Measurements from ENCODE around the gene EXOC3L1. TPM values are rescaled to one million over a fixed set of nuclear protein-coding genes. Genes with fewer than 3 reads are reported as not detected.

The EXOC3L1 gene
- 0.90 TPM for polyA plus RNA-seq (2013, experiment 1 of 2)
- 1.1 TPM for polyA plus RNA-seq (2013, experiment 2 of 2)

GRCh38 chr16:67190041-67190440 is at the start of gene EXOC3L1:
Gene EXOC3L1, minus strand, starts transcription at chr16:67190136. Its CDS starts 460 bp downstream, at chr16:67189676.
- Histone ChIP-seq H3K4me3 (ENCODE audit: low read length) (no peak within 1 kb of the TSS), H3K27ac (ENCODE audit: low read depth, low read length) (no peak within 1 kb of the TSS), H3K36me3 (ENCODE audit: insufficient read depth, low read length) (peaks cover 20% of the 10 kb centered on the region), H3K9me3 (ENCODE audit: insufficient read depth, low read depth, low read length) (no peaks in the 10 kb centered on the region), H3K27me3 (ENCODE audit: insufficient read depth, low read length) (peaks cover 18% of the 10 kb centered on the region), H3K9ac (ENCODE audit: low read depth, low read length) (no peak within 1 kb of the TSS), H3K4me1 (ENCODE audit: insufficient read depth, low read length) (peaks cover 11% of the 10 kb centered on the region; the same call in 1 of the 2 replicates)
- WGBS: 60% methylated on average over 6 of the region's 6 CpGs

GRCh38 chr16:67238806-67239470 is 49.0 kb upstream of the EXOC3L1 start:
- no peak overlapping the region for H3K27ac ChIP-seq (ENCODE audit: low read depth, low read length)
- H3K36me3 ChIP-seq (ENCODE audit: insufficient read depth, low read length): peaks cover 52% of the 10 kb centered on the region
- 95% methylated on average over 9 of the region's 9 CpGs for WGBS

GRCh38 chr16:67238278-67238575 is 48.3 kb upstream of the EXOC3L1 start:
- Histone ChIP-seq H3K27me3 (ENCODE audit: insufficient read depth, low read length) (no peaks in the 10 kb centered on the region), H3K4me1 (ENCODE audit: insufficient read depth, low read length) (peaks cover 11% of the 10 kb centered on the region), H3K27ac (ENCODE audit: low read depth, low read length) (no peak overlapping the region), H3K9ac (ENCODE audit: low read depth, low read length) (no peak overlapping the region), H3K9me3 (ENCODE audit: insufficient read depth, low read depth, low read length) (no peaks in the 10 kb centered on the region), H3K36me3 (ENCODE audit: insufficient read depth, low read length) (peaks cover 56% of the 10 kb centered on the region), H3K4me3 (ENCODE audit: low read length) (no peak overlapping the region)
- 95% methylated on average over 3 of the region's 3 CpGs for WGBS

More at GRCh38 chr16:67238806-67239470, 49.0 kb upstream of the EXOC3L1 start:
- Histone ChIP-seq H3K9me3 (ENCODE audit: insufficient read depth, low read depth, low read length) (no peaks in the 10 kb centered on the region), H3K27me3 (ENCODE audit: insufficient read depth, low read length) (no peaks in the 10 kb centered on the region), H3K4me3 (ENCODE audit: low read length) (no peak overlapping the region), H3K4me1 (ENCODE audit: insufficient read depth, low read length) (peaks cover 12% of the 10 kb centered on the region), H3K9ac (ENCODE audit: low read depth, low read length) (no peak overlapping the region)

GRCh38 chr16:67237396-67238277 is 47.7 kb upstream of the EXOC3L1 start:
- H3K9me3 ChIP-seq (ENCODE audit: insufficient read depth, low read depth, low read length): no peaks in the 10 kb centered on the region
- peaks cover 58% of the 10 kb centered on the region for H3K36me3 ChIP-seq (ENCODE audit: insufficient read depth, low read length)
- 93% methylated on average over 16 of the region's 16 CpGs for WGBS
- H3K4me1 ChIP-seq (ENCODE audit: insufficient read depth, low read length): peaks cover 11% of the 10 kb centered on the region
- no peak overlapping the region for H3K4me3 ChIP-seq (ENCODE audit: low read length)
- no peak overlapping the region for H3K27ac ChIP-seq (ENCODE audit: low read depth, low read length)
- H3K9ac ChIP-seq (ENCODE audit: low read depth, low read length): no peak overlapping the region
- no peaks in the 10 kb centered on the region for H3K27me3 ChIP-seq (ENCODE audit: insufficient read depth, low read length)

- no peak overlapping the region for H3K27ac ChIP-seq (ENCODE audit: low read depth, low read length)
- H3K4me1 ChIP-seq (ENCODE audit: insufficient read depth, low read length): peaks cover 10% of the 10 kb centered on the region
- WGBS: 93% methylated on average over 45 of the region's 50 CpGs
- no peak overlapping the region for H3K9ac ChIP-seq (ENCODE audit: low read depth, low read length)
- peaks cover 60% of the 10 kb centered on the region for H3K36me3 ChIP-seq (ENCODE audit: insufficient read depth, low read length)
- no peaks in the 10 kb centered on the region for H3K9me3 ChIP-seq (ENCODE audit: insufficient read depth, low read depth, low read length)
- H3K4me3 ChIP-seq (ENCODE audit: low read length): no peak overlapping the region
- H3K27me3 ChIP-seq (ENCODE audit: insufficient read depth, low read length): no peaks in the 10 kb centered on the region
Measured at GRCh38 chr16:67236563-67237395, 46.8 kb upstream of the EXOC3L1 start.

- Histone ChIP-seq H3K27me3 (ENCODE audit: insufficient read depth, low read length) (no peaks in the 10 kb centered on the region), H3K36me3 (ENCODE audit: insufficient read depth, low read length) (peaks cover 68% of the 10 kb centered on the region), H3K27ac (ENCODE audit: low read depth, low read length) (no peak overlapping the region), H3K9ac (ENCODE audit: low read depth, low read length) (no peak overlapping the region), H3K4me1 (ENCODE audit: insufficient read depth, low read length) (peaks cover 2% of the 10 kb centered on the region; the same call in 1 of the 2 replicates), H3K9me3 (ENCODE audit: insufficient read depth, low read depth, low read length) (no peaks in the 10 kb centered on the region), H3K4me3 (ENCODE audit: low read length) (no peak overlapping the region)
- WGBS: 91% methylated on average over 17 of the region's 17 CpGs
Measured at GRCh38 chr16:67235816-67236562, 46.1 kb upstream of the EXOC3L1 start.

GRCh38 chr16:67234180-67234597 is 44.3 kb upstream of the EXOC3L1 start:
- WGBS: 95% methylated on average over 10 of the region's 10 CpGs
- H3K9me3 ChIP-seq (ENCODE audit: insufficient read depth, low read depth, low read length): no peaks in the 10 kb centered on the region
- H3K36me3 ChIP-seq (ENCODE audit: insufficient read depth, low read length): peaks cover 78% of the 10 kb centered on the region
- no peak overlapping the region for H3K4me3 ChIP-seq (ENCODE audit: low read length)
- H3K27me3 ChIP-seq (ENCODE audit: insufficient read depth, low read length): no peaks in the 10 kb centered on the region
- H3K9ac ChIP-seq (ENCODE audit: low read depth, low read length): no peak overlapping the region
- no peak overlapping the region for H3K27ac ChIP-seq (ENCODE audit: low read depth, low read length)
- no peaks in the 10 kb centered on the region for H3K4me1 ChIP-seq (ENCODE audit: insufficient read depth, low read length)

GRCh38 chr16:67233596-67233995 is 43.7 kb upstream of the EXOC3L1 start:
- 92% methylated on average over 6 of the region's 7 CpGs for WGBS
- peaks cover 78% of the 10 kb centered on the region for H3K36me3 ChIP-seq (ENCODE audit: insufficient read depth, low read length)

GRCh38 chr16:67230809-67231660 is 41.1 kb upstream of the EXOC3L1 start:
- no peak overlapping the region for H3K27ac ChIP-seq (ENCODE audit: low read depth, low read length)
- peaks cover 61% of the 10 kb centered on the region for H3K36me3 ChIP-seq (ENCODE audit: insufficient read depth, low read length)
- no peaks in the 10 kb centered on the region for H3K9me3 ChIP-seq (ENCODE audit: insufficient read depth, low read depth, low read length)
- H3K9ac ChIP-seq (ENCODE audit: low read depth, low read length): no peak overlapping the region
- no peak overlapping the region for H3K4me3 ChIP-seq (ENCODE audit: low read length)
- no peaks in the 10 kb centered on the region for H3K27me3 ChIP-seq (ENCODE audit: insufficient read depth, low read length)
- 0 out of 2 replicates have a peak, but pooled peaks cover 4% of the 10 kb centered on the region for H3K4me1 ChIP-seq (ENCODE audit: insufficient read depth, low read length)
- 96% methylated on average over 12 of the region's 12 CpGs for WGBS

More at GRCh38 chr16:67233596-67233995, 43.7 kb upstream of the EXOC3L1 start:
- H3K9ac ChIP-seq (ENCODE audit: low read depth, low read length): no peak overlapping the region
- H3K4me1 ChIP-seq (ENCODE audit: insufficient read depth, low read length): no peaks in the 10 kb centered on the region
- no peak overlapping the region for H3K4me3 ChIP-seq (ENCODE audit: low read length)
- no peaks in the 10 kb centered on the region for H3K27me3 ChIP-seq (ENCODE audit: insufficient read depth, low read length)
- H3K27ac ChIP-seq (ENCODE audit: low read depth, low read length): no peak overlapping the region
- no peaks in the 10 kb centered on the region for H3K9me3 ChIP-seq (ENCODE audit: insufficient read depth, low read depth, low read length)
